GM21381 (cell line): ENCODE results near the gene AP5M1.
"Not testable (repeated sequence)": the region's sequence is repeated elsewhere in the genome, so short reads cannot be mapped to it uniquely, and the experiment has no call there.

ENCODE experiments used
- ATAC-seq: cut with Tn5 transposase; IDR thresholded peaks from one replicate; pipeline ENCODE4 v1.9.1; 2021; ENCODE audit warnings: mild to moderate bottlenecking, moderate library complexity; ENCODE audit not compliant: unreplicated experiment

Gene AP5M1

GRCh38 chr14:57268161-57269069, at the start of gene AP5M1, which contains the start of gene EXOC5:
TSS of gene AP5M1 (plus strand) at chr14:57268971. CDS start at chr14:57269315, 344 bp downstream.
TSS of gene EXOC5 (minus strand) at chr14:57268905. CDS start at chr14:57268648, 257 bp downstream.
- ATAC-seq: peak; percentile 81

GRCh38 chr14:57221931-57222330, 46.8 kb upstream of the AP5M1 start:
- no peak for ATAC-seq

- no peak for ATAC-seq
Measured at GRCh38 chr14:57227083-57227482, 41.7 kb upstream of the AP5M1 start.

GRCh38 chr14:57228320-57228719, 40.5 kb upstream of the AP5M1 start:
- ATAC-seq: not testable (repeated sequence)

GRCh38 chr14:57232006-57232405, 36.8 kb upstream of the AP5M1 start:
- ATAC-seq: no peak

- ATAC-seq: not testable (repeated sequence)
Measured at GRCh38 chr14:57240115-57240514, 28.7 kb upstream of the AP5M1 start.

GRCh38 chr14:57243320-57243719, 25.5 kb upstream of the AP5M1 start:
- ATAC-seq: no peak

- ATAC-seq: no peak
Measured at GRCh38 chr14:57244106-57244505, 24.7 kb upstream of the AP5M1 start.

GRCh38 chr14:57245941-57246340, 22.8 kb upstream of the AP5M1 start:
- ATAC-seq: no peak

- no peak for ATAC-seq
Measured at GRCh38 chr14:57246933-57247657, 21.7 kb upstream of the AP5M1 start.

GRCh38 chr14:57254884-57255283, 13.9 kb upstream of the AP5M1 start:
- no peak for ATAC-seq

- ATAC-seq: not testable (repeated sequence)
Measured at GRCh38 chr14:57258221-57258620, 10.6 kb upstream of the AP5M1 start.

- no peak for ATAC-seq
Measured at GRCh38 chr14:57259672-57260071, 9.1 kb upstream of the AP5M1 start.

GRCh38 chr14:57261604-57262003, 7.2 kb upstream of the AP5M1 start:
- ATAC-seq: no peak

- no peak for ATAC-seq
Measured at GRCh38 chr14:57262117-57262516, 6.7 kb upstream of the AP5M1 start.

GRCh38 chr14:57266065-57266464, 2.7 kb upstream of the AP5M1 start:
- no peak for ATAC-seq

- ATAC-seq: no peak
Measured at GRCh38 chr14:57273236-57273635, 4.5 kb downstream of the AP5M1 start.

GRCh38 chr14:57274551-57274950, 5.8 kb downstream of the AP5M1 start:
- no peak for ATAC-seq

GRCh38 chr14:57275023-57275664, 6.4 kb downstream of the AP5M1 start:
- no peak for ATAC-seq

GRCh38 chr14:57277062-57277461, 8.3 kb downstream of the AP5M1 start:
- no peak for ATAC-seq

GRCh38 chr14:57287745-57288144, 19.0 kb downstream of the AP5M1 start:
- ATAC-seq: no peak
